WTC11 (cell line): ENCODE data around the gene THRA. TPM values are rescaled to one million over a fixed set of nuclear protein-coding genes. Genes with fewer than 3 reads are reported as not detected.

Experiments used
- ATAC-seq: fragments of 200-7000 bp; cut with Tn5 transposase; 2 replicates; pipeline ENCODE4 v1.10.0; 2021; ENCODE audit warnings: mild to moderate bottlenecking, moderate library complexity
- CTCF ChIA-PET: fragments of 300-600 bp; sonication (Branson Sonifier 250); formaldehyde crosslinking; loops from one replicate; lab custom pipeline; 2021; ENCODE audit warnings: antibody characterized with exemption; lab: Charles Lee
- POLR2A ChIA-PET: fragments of 350-600 bp; sonication (Branson Sonifier 250); formaldehyde crosslinking; loops from one replicate; lab custom pipeline; 2021; ENCODE audit warnings: antibody characterized with exemption; lab: Charles Lee
- DNase-seq: peaks from one replicate; pipeline ENCODE4 v3.0.0; 2021; ENCODE audit warnings: low spot score
- H3K27ac Mint-ChIP-seq: 2 replicates; pipeline ENCODE4 v1.8.0; 2021; ENCODE audit warnings: mixed read lengths
- H3K27me3 Mint-ChIP-seq: 2 replicates; pipeline ENCODE4 v1.8.0; 2021; ENCODE audit warnings: low read depth, mild to moderate bottlenecking, moderate library complexity, mixed read lengths
- H3K36me3 Mint-ChIP-seq: 2 replicates; pipeline ENCODE4 v1.8.0; 2021; ENCODE audit warnings: mixed read lengths
- H3K4me1 Mint-ChIP-seq: 2 replicates; pipeline ENCODE4 v1.8.0; 2022; ENCODE audit warnings: mixed read lengths
- H3K4me3 Mint-ChIP-seq: 2 replicates; pipeline ENCODE4 v1.8.0; 2021; ENCODE audit warnings: mild to moderate bottlenecking, moderate library complexity, mixed read lengths
- H3K9me3 Mint-ChIP-seq: 2 replicates; pipeline ENCODE4 v1.8.0; 2021; ENCODE audit warnings: mixed read lengths
- CDX4 ChIP-seq: fragments of 250-450 bp; sonication (Bioruptor Pico); IDR thresholded peaks from 2 replicates; pipeline ENCODE4 v1.9.0; 2021; ENCODE audit warnings: moderate library complexity, mild to moderate bottlenecking, inconsistent platforms, borderline replicate concordance
- CTCF ChIP-seq: fragments of 200-600 bp; IDR thresholded peaks from 2 replicates; pipeline ENCODE4 v1.8.0; 2022; ENCODE audit warnings: antibody characterized with exemption
- SMAD4 ChIP-seq: sonication (generic); formaldehyde crosslinking; IDR thresholded peaks from 2 replicates; pipeline ENCODE4 v1.8.0; 2022; ENCODE audit warnings: mild to moderate bottlenecking, missing genetic modification reagents
- ZBTB43 ChIP-seq: sonication (generic); formaldehyde crosslinking; IDR thresholded peaks from 2 replicates; pipeline ENCODE4 v1.8.1; 2023; ENCODE audit warnings: mild to moderate bottlenecking, missing genetic modification reagents
- ZNF121 ChIP-seq: sonication (generic); formaldehyde crosslinking; IDR thresholded peaks from 2 replicates; pipeline ENCODE4 v1.8.0; 2023; ENCODE audit warnings: missing genetic modification reagents
- ZNF263 ChIP-seq: sonication (generic); formaldehyde crosslinking; IDR thresholded peaks from 2 replicates; pipeline ENCODE4 v1.8.1; 2022; ENCODE audit warnings: low read depth, mild to moderate bottlenecking, moderate library complexity, missing genetic modification reagents
- ZNF425 ChIP-seq: fragments of 250-450 bp; sonication (Bioruptor Pico); conservative IDR thresholded peaks from 2 replicates; pipeline ENCODE4 v1.9.0; 2021; ENCODE audit warnings: mild to moderate bottlenecking
- total RNA-seq: library from RNA; stranded (reverse); gene quantifications from 3 replicates; pipeline ENCODE4 v1.2.3, GENCODE V29; 2021

The THRA gene
- total RNA-seq, 1 experiment from 2014 or later, result 15.9 TPM

- no peak for TF ChIP-seq SMAD4 (CRISPR knock-in tag)
- TF ChIP-seq CTCF, result 0 out of 2 replicates have a peak, but pooled peaks have one; percentile 19
- Mint-ChIP-seq H3K4me1 (peaks cover 74% of the 10 kb centered on the region), H3K9me3 (no peaks in the 10 kb centered on the region), H3K27ac (peak overlapping the region; percentile 29; the same call in 1 of the 2 replicates), H3K36me3 (no peaks in the 10 kb centered on the region), H3K27me3 (no peaks in the 10 kb centered on the region), H3K4me3 (peak overlapping the region; percentile 49)
- DNase-seq (no peak), ATAC-seq (peak; percentile 6)
- CTCF ChIA-PET, result interaction anchor here (0.9 to 4.3 kb wide), 12 partner anchors 10 to 57 kb away, joined by 3 to 33 read pairs (median 9); partner anchors contain the start of gene MED24
- POLR2A ChIA-PET, result no interaction called here
Measured at GRCh38 chr17:40069751-40070708, 7.3 kb downstream of the THRA start.

GRCh38 chr17:40070709-40071312 lies 8.0 kb downstream of the THRA start:
- POLR2A ChIA-PET, result interaction anchor here (0.7 kb wide), 1 partner anchor 8 kb away, joined by 4 read pairs; no protein-coding TSS in a partner anchor
- DNase-seq (no peak), ATAC-seq (no peak)
- no peaks in the 10 kb centered on the region for H3K36me3 Mint-ChIP-seq
- CTCF ChIA-PET, result interaction anchor here (1.0 to 4.3 kb wide), 8 partner anchors 8 to 41 kb away, joined by 3 to 33 read pairs (median 11); partner anchors contain the start of genes MED24 and THRA
- TF ChIP-seq ZBTB43 (CRISPR knock-in tag) (no peak), ZNF425 (CRISPR knock-in tag) (no peak), CDX4 (no peak)
- TF ChIP-seq, all 79 proteins: peak for 0
- H3K27me3 Mint-ChIP-seq, result no peaks in the 10 kb centered on the region
- no peak overlapping the region for H3K27ac Mint-ChIP-seq
- H3K9me3 Mint-ChIP-seq, result no peaks in the 10 kb centered on the region
- H3K4me3 Mint-ChIP-seq, result no peak overlapping the region
- H3K4me1 Mint-ChIP-seq, result peaks cover 76% of the 10 kb centered on the region

GRCh38 chr17:40071313-40072039 lies 8.7 kb downstream of the THRA start:
- Mint-ChIP-seq H3K4me1 (peaks cover 75% of the 10 kb centered on the region), H3K9me3 (no peaks in the 10 kb centered on the region), H3K27me3 (no peaks in the 10 kb centered on the region), H3K27ac (no peak overlapping the region), H3K36me3 (no peaks in the 10 kb centered on the region), H3K4me3 (no peak overlapping the region)
- CTCF ChIA-PET, result interaction anchor here (1.0 to 4.3 kb wide), 10 partner anchors 8 to 44 kb away, joined by 3 to 33 read pairs (median 8); partner anchors contain the start of genes MED24, NR1D1 and THRA
- TF ChIP-seq ZNF121 (peak; percentile 62; the same call in 1 of the 2 replicates), ZNF263 (CRISPR knock-in tag) (no peak)
- POLR2A ChIA-PET, result interaction anchor here (0.7 kb wide), 1 partner anchor 9 kb away, joined by 4 read pairs; no protein-coding TSS in a partner anchor
- ATAC-seq, result no peak
- no peak for DNase-seq
